DMS79 (cell line): ENCODE results near the gene AZU1.
A peak's percentile ranks its signal among the peaks of the same experiment; 100 is the strongest.

Experiments
- DNase-seq: peaks from one replicate; lab custom pipeline; 2025; lab: John Stamatoyannopoulos, UW

The AZU1 gene

GRCh38 chr19:854549-854948, 26.9 kb downstream of the AZU1 start:
- no peak for DNase-seq

DNA sequence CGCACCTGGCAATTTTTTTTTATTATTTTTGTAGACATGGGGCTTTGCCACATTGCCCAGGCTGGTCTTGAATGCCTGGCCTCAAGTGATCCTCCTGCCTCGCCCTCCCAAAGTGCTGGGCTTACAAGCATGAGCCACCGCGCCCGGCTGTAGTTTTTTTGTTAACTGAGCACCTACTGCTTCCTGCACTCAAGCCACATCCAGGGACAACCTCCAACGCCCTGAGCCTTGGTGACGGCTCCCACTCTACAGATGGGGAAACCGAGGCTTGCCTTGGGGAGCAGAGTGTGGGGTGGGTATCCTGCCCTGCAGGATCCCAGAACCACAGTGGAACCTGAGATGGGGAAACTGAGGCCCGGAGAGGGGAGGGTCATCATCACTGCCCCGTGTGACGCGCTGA, 27.5 kb downstream of the AZU1 start:
- DNase-seq: no peak

- DNase-seq: no peak
These were observed 28.0 kb downstream of the AZU1 start for GRCh38 chr19:855566-856120.

- DNase-seq: no peak
These were observed 30.6 kb downstream of the AZU1 start for GRCh38 chr19:858284-858683.

DNA sequence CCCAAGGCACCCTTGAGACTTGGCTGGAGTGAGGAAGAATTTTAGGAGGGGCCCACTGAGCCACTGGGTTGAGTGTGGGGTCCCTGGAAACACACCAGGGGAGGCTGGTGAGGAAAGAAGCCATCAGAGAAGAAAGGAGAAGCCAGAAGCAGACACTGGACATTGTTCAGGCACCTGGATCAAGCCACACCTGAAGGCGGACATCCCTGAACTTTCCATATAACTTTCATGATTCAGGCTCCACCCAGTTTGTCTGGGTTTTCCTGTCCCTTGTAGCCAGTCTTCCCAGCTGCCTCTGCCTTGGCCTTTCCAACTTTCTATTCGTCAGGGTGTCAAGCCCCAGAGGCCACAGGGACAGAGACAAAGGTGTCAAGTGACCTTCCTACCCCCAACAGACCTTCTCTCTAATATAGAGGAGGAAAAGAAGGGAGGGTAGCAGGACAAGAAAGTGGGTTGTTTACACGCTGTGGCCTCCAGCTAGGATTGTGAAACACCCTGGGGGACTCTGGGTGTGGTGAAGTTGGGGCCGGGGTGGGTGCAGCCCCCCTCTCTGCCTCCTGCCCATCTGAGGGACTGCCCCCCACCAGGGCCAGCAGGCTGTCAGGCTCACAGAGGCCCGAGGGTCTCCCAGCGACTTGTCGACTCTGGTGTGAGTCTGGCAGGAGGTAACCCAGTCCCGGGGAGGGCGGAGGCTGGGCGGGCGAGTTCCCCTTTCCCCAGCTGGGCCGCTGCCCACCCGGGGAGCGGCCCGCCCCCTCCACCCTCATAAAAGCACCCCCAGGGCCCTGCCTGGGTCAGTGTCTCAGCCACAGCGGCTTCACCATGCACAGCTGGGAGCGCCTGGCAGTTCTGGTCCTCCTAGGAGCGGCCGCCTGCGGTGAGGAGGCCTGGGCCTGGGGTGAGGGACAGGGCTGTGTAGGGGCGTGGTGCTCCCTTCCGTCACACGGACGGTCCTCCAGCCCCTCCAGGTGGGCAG, 31.5 kb downstream of the AZU1 start, which contains the start of gene CFD:
Gene CFD, plus strand, starts transcription at position 797 of the 976 bp plus-strand sequence. Its CDS starts 26 bp downstream, at position 823.
- DNase-seq: no peak

DNA sequence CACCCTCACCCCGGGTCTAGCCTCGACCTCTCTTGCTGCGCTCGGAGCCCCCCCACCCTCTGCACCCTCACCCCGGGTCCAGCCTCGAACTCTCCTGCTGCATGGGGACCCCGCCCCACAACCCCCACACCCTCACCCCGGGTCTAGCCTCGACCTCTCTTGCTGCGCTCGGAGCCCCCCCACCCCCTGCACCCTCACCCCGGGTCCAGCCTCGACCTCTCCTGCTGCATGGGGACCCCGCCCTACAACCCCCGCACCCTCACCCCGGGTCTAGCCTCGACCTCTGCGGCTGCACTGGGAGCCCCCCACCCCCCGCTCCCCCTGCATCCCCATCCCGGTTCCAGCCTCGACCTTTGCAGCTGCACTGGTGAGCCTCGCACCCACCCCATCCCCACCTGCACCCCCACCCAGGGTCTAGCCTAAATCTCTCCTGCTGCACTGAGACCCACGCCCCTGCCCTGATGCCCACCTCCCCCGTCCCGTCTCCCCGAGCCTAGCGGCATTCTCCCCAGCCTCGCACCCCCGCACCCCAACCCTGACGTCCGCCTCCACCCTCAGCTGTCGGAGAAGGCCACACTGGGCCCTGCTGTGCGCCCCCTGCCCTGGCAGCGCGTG, 33.6 kb downstream of the AZU1 start:
- no peak for DNase-seq

GRCh38 chr19:861756-862580, 34.3 kb downstream of the AZU1 start:
- no peak for DNase-seq

GRCh38 chr19:862581-863314, 35.1 kb downstream of the AZU1 start:
- no peak for DNase-seq

- no peak for DNase-seq
These were observed 35.6 kb downstream of the AZU1 start for GRCh38 chr19:863315-863620.

DNA sequence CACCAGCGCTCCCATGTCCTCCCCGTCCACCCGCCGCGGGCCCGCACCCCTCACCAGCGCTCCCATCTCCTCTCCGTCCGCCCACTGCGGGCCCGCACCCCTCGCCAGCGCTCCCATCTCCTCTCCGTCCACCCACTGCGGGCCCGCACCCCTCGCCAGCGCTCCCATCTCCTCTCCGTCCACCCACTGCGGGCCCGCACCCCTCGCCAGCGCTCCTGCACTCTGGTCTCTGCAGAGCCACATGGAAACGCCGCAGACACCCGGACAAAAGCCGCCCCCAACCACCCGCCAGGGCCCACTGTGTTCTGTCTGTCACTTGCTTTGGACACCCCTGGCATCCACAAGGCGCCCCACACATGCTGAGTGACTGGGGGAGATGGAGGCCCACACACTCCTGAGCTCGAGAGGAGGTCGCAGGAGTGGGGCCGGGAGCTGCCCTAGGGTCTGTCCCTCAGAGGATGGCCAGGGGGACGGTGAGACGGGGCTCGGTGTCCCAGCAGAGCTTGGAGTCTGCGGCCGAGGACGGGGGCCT, 39.2 kb downstream of the AZU1 start:
- DNase-seq: no peak

- no peak for DNase-seq
These were observed 39.7 kb downstream of the AZU1 start for GRCh38 chr19:867301-867793.

GRCh38 chr19:867855-868457, 40.3 kb downstream of the AZU1 start:
- DNase-seq: no peak

DNA sequence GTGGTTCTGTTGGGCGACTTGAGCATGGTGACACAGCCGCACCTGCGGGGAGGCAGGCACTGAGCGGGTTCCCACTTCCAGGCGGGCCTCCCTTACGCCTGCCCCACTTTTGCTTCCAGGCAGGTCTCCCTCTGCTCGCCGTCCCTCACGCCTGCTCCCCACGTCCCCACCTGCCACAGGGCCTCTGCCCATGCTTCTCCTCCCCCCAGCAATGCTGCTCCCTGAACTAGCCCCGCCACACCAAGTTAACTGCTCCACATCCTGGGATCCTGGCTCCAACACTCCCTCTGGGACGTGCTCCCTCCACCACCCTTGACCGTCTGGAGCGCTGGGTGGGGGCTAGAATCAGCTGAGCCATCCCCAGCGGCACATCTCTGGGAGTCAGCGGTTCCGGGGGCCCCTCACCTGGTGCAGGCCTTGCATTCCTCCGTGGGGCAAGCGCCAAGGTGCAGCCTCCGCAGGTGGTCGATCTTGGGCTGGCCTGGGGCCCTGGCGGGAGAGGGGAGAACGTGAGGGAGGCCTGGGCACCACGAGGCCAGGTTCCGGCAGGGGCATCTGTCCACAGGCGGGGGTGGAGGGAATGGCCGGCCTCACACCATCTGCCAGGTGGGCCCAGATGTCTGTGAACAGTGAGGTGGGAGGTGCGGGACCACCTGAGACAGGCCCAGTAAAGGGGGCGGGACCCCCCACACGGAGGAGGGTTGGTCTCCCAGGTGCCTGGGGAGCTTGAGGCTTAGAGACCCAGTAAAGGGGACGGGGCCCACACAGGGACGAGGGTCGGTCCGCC, 41.0 kb downstream of the AZU1 start:
- no peak for DNase-seq

GRCh38 chr19:869245-870177, 41.9 kb downstream of the AZU1 start:
- no peak for DNase-seq

DNA sequence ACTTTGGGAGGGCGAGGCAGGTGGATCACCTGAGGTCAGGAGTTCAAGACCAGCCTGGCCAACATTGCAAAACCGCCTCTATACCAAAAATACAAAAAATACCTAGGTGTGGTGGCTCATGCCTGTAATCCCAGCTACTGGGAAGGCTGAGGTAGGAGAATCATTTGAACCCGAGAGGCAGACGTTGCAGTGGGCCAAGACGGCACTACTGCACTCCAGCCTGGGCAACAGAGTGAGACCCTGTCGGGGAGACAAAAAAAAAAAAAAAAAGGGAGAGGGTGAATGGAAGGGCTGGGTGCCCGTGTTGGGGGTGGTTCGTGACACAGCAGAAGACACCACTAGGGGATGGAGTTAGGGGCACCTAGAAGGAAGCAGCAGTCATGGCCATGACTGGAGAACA, 42.7 kb downstream of the AZU1 start:
- no peak for DNase-seq

- DNase-seq: peak; percentile 58
These were observed 43.3 kb downstream of the AZU1 start for GRCh38 chr19:870963-871401.

- no peak for DNase-seq
These were observed 44.0 kb downstream of the AZU1 start for GRCh38 chr19:871446-872265.
